Activated B cell treated with CpG ODN at 0.5 μM for 24 hours (primary cell): ENCODE data around the gene PUS3. TPM values are rescaled to one million over a fixed set of nuclear protein-coding genes. Genes with fewer than 3 reads are reported as not detected.

Experiments
- ATAC-seq: fragments of 200-7000 bp; cut with Tn5 transposase; one replicate; pipeline ENCODE4 v1.10.0; 2021; ENCODE audit warnings: low read depth, mild to moderate bottlenecking, moderate library complexity
- CTCF ChIA-PET: fragments of 350-600 bp; sonication (Branson Sonifier 250); formaldehyde crosslinking; loops from one replicate; lab custom pipeline; 2021; ENCODE audit warnings: antibody characterized with exemption; lab: Charles Lee
- POLR2A ChIA-PET: fragments of 350-600 bp; sonication (Branson Sonifier 250); formaldehyde crosslinking; loops from one replicate; lab custom pipeline; 2021; ENCODE audit warnings: antibody characterized with exemption; lab: Charles Lee
- DNase-seq: peaks from one replicate; pipeline ENCODE4 v3.0.0; 2022
- H3K27ac Mint-ChIP-seq: one replicate; pipeline ENCODE4 v1.8.0; 2020; ENCODE audit warnings: mixed read lengths
- H3K27me3 Mint-ChIP-seq: one replicate; pipeline ENCODE4 v1.8.0; 2021; ENCODE audit warnings: mixed read lengths
- H3K36me3 Mint-ChIP-seq: one replicate; pipeline ENCODE4 v1.8.0; 2021; ENCODE audit warnings: low read depth, mixed read lengths
- H3K4me1 Mint-ChIP-seq: one replicate; pipeline ENCODE4 v1.8.0; 2021; ENCODE audit warnings: mixed read lengths
- H3K4me3 Mint-ChIP-seq: one replicate; pipeline ENCODE4 v1.8.0; 2020; ENCODE audit warnings: mild to moderate bottlenecking, mixed read lengths
- H3K9me3 Mint-ChIP-seq: one replicate; pipeline ENCODE4 v1.8.0; 2020; ENCODE audit warnings: mixed read lengths
- intact Hi-C: fragments of 100-400 bp; cut with micrococcal nuclease; formaldehyde crosslinking; loops from one replicate; pipeline ENCODE4 v1.15.1; 2024
- total RNA-seq: library from RNA; stranded (reverse); gene quantifications from 2 replicates; pipeline ENCODE4 v1.2.3, GENCODE V29; 2022
- TF ChIP-seq, protein P1 (sequence below): fragments of 200-600 bp; IDR thresholded peaks from one replicate; pipeline ENCODE4 v1.8.0; 2022; ENCODE audit warnings: antibody characterized with exemption, mild to moderate bottlenecking

The PUS3 gene
- total RNA-seq, 1 donor from 2014 or later: 10.2 TPM

DNA sequence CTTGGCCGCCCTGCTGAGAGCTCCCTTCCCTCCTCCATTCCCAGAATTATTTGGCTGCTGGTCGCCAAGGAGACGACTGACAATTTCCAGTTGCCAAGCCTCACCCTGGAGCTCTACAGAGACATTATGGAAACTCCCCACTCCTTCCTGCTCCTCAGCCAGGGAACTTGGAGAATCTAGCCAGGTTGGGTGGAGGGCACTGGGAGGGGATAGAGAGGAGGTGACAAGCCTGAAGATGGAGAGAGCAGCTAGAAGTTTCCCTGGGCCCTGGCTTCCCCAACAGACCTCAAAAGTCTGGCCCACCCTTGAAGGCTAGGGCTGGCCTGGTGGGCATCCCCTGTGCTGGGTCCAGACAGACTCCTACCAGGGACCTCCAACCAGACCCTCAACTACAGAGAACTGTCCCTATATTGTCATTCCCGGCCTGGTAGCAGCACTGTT, 36.1 kb upstream of the PUS3 start:
- Mint-ChIP-seq H3K36me3 (no peaks in the 10 kb centered on the region), H3K4me3 (no peak overlapping the region), H3K4me1 (no peaks in the 10 kb centered on the region), H3K27ac (no peak overlapping the region), H3K9me3 (no peaks in the 10 kb centered on the region), H3K27me3 (peaks cover 2% of the 10 kb centered on the region)
- DNase-seq: no peak
- POLR2A ChIA-PET: no interaction called here
- intact Hi-C loops: no loop called here
- CTCF ChIA-PET: no interaction called here
- no peak for ATAC-seq
- TF ChIP-seq, protein P1, sequence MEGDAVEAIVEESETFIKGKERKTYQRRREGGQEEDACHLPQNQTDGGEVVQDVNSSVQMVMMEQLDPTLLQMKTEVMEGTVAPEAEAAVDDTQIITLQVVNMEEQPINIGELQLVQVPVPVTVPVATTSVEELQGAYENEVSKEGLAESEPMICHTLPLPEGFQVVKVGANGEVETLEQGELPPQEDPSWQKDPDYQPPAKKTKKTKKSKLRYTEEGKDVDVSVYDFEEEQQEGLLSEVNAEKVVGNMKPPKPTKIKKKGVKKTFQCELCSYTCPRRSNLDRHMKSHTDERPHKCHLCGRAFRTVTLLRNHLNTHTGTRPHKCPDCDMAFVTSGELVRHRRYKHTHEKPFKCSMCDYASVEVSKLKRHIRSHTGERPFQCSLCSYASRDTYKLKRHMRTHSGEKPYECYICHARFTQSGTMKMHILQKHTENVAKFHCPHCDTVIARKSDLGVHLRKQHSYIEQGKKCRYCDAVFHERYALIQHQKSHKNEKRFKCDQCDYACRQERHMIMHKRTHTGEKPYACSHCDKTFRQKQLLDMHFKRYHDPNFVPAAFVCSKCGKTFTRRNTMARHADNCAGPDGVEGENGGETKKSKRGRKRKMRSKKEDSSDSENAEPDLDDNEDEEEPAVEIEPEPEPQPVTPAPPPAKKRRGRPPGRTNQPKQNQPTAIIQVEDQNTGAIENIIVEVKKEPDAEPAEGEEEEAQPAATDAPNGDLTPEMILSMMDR: no peak

DNA sequence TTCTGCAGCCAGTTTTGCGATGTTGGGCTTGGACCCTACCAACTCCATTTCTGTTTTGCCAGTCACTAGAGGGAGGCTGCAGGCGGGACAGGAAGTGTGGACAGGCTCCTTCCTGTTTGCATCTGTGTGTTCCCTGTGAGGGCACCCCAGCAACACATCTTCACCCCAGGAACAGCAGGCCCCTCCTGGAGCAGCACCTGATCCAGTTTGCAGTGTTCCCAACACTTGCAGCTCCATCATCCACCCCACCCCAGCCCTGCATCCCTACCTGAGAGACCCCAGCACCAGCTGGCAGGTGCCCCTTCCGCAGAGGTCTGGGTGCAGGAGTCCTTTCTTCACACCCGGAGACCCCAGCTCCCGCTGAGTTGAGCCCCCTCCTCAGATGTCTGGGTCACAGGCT, 35.4 kb upstream of the PUS3 start:
- Mint-ChIP-seq H3K4me3 (no peak overlapping the region), H3K27me3 (peaks cover 2% of the 10 kb centered on the region), H3K27ac (no peak overlapping the region), H3K9me3 (no peaks in the 10 kb centered on the region), H3K4me1 (no peaks in the 10 kb centered on the region), H3K36me3 (no peaks in the 10 kb centered on the region)
- TF ChIP-seq, protein P1: no peak
- DNase-seq: no peak
- POLR2A ChIA-PET: no interaction called here
- ATAC-seq: no peak
- intact Hi-C loops: no loop called here
- CTCF ChIA-PET: no interaction called here

DNA sequence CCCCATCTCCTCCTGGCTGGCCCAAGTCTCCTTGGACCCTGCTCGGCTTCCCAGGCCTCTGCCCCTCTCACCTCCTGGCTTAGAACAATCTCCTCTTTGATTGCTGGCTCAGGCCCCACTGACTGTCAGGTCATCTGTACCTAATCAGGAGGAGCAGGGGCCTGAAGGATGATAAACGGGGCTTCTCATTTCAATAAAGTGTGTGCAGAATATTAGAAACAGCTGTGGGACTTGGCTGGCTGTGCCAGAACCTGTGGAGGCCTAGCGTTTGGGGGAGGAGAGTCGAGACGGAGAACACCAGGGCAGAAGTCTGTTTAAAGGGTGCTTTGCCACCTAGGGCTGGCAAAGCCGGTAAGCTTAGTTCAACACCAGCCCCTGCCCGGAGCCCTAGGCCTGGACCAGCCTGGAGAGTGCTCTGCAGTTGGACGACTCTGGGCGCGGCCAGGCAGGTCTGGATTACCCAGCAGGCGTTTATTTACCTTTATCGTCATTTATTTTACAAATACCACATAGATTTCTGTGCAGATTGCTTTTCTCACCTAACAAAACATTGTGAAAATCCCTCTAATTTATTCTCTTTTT, 32.7 kb upstream of the PUS3 start:
- CTCF ChIA-PET: no interaction called here
- TF ChIP-seq, protein P1: no peak
- no peak for ATAC-seq
- Mint-ChIP-seq H3K36me3 (no peaks in the 10 kb centered on the region), H3K4me1 (no peaks in the 10 kb centered on the region), H3K9me3 (no peaks in the 10 kb centered on the region), H3K27me3 (peaks cover 9% of the 10 kb centered on the region), H3K27ac (no peak overlapping the region), H3K4me3 (no peak overlapping the region)
- POLR2A ChIA-PET: no interaction called here
- DNase-seq: no peak
- intact Hi-C loops: no loop called here

DNA sequence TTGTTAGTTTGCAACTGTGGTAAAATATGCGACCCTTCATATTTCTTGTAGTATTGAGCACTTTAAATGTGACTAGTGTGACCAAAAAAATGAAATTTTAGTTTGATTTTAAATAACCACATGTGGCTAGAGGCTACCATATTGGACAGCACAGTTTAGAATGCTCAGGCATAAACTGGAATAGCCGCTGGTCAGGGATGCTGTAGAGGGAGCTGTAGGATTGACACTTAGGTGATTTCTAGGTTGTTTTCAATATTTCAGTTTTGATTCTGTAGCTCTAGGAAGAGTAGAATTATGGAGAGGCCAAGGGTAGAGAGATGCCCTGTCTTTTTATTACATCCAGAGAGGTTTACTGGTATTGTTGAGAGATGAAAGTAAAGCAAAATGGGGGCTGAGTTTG, 32.0 kb upstream of the PUS3 start:
- Mint-ChIP-seq H3K4me3 (no peak overlapping the region), H3K36me3 (no peaks in the 10 kb centered on the region), H3K4me1 (no peaks in the 10 kb centered on the region), H3K27ac (no peak overlapping the region), H3K9me3 (no peaks in the 10 kb centered on the region), H3K27me3 (peaks cover 10% of the 10 kb centered on the region)
- ChIA-PET POLR2A (no interaction called here), CTCF (no interaction called here)
- intact Hi-C loops: no loop called here
- ATAC-seq (no peak), DNase-seq (no peak)
- TF ChIP-seq, protein P1: no peak

DNA sequence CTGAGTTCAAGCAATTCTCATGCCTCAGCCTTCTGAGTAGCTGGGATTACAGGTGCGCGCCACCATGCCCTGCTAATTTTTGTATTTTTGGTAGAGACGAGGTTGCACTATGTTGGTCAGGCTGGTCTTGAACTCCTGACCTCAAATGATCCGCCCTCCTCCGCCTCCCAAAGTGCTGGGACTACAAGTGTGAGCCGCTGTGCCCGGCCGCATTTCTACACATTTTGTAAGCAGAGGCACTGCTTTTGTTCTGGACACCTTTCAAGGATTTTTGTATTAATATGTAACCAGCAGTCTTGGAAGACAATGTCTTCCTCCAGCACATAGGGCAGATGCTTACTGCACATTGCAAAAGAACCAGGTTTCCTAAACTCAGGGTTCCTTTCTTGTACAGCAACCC, 31.5 kb upstream of the PUS3 start:
- TF ChIP-seq, protein P1: no peak
- ATAC-seq (no peak), DNase-seq (no peak)
- Mint-ChIP-seq H3K9me3 (no peaks in the 10 kb centered on the region), H3K4me1 (no peaks in the 10 kb centered on the region), H3K36me3 (no peaks in the 10 kb centered on the region), H3K27ac (no peak overlapping the region), H3K27me3 (peaks cover 15% of the 10 kb centered on the region), H3K4me3 (no peak overlapping the region)
- CTCF ChIA-PET: no interaction called here
- intact Hi-C loops: no loop called here
- POLR2A ChIA-PET: no interaction called here
